HEK293 (cell line): ENCODE data around the gene SKAP1.

Source experiments
- BCL11B ChIP-seq: fragments of 450-650 bp; formaldehyde crosslinking; IDR thresholded peaks from 2 replicates; pipeline ENCODE4 v1.5.1; 2016; ENCODE audit warnings: low read depth, missing biosample characterization, missing genetic modification characterization
- GLIS1 ChIP-seq: fragments of 450-650 bp; formaldehyde crosslinking; IDR thresholded peaks from 2 replicates; pipeline ENCODE4 v1.5.1; 2016; ENCODE audit warnings: missing biosample characterization, missing genetic modification characterization
- IKZF3 ChIP-seq: fragments of 450-650 bp; IDR thresholded peaks from 2 replicates; pipeline ENCODE4 v1.5.0; 2018; ENCODE audit warnings: missing biosample characterization, mild to moderate bottlenecking, missing genetic modification characterization, moderate library complexity
- KLF17 ChIP-seq: fragments of 450-650 bp; formaldehyde crosslinking; IDR thresholded peaks from 2 replicates; pipeline ENCODE4 v1.5.1; 2016; ENCODE audit warnings: missing biosample characterization, missing genetic modification characterization
- MZF1 ChIP-seq: fragments of 450-650 bp; formaldehyde crosslinking; IDR thresholded peaks from 2 replicates; pipeline ENCODE4 v1.5.1; 2017; ENCODE audit warnings: missing biosample characterization, missing genetic modification characterization, borderline replicate concordance
- PATZ1 ChIP-seq: fragments of 450-650 bp; formaldehyde crosslinking; IDR thresholded peaks from 2 replicates; pipeline ENCODE4 v1.5.1; 2016; ENCODE audit warnings: missing biosample characterization, missing genetic modification characterization
- PRDM1 ChIP-seq: fragments of 450-650 bp; formaldehyde crosslinking; IDR thresholded peaks from 2 replicates; pipeline ENCODE4; 2016; ENCODE audit warnings: missing biosample characterization, missing genetic modification characterization
- SP2 ChIP-seq: fragments of 450-650 bp; formaldehyde crosslinking; IDR thresholded peaks from 2 replicates; pipeline ENCODE4 v1.5.1; 2016; ENCODE audit warnings: missing biosample characterization, missing genetic modification characterization
- ZFP3 ChIP-seq: fragments of 450-650 bp; formaldehyde crosslinking; IDR thresholded peaks from 2 replicates; pipeline ENCODE4 v1.5.1; 2016; ENCODE audit warnings: low read depth, missing biosample characterization, missing genetic modification characterization
- ZNF132 ChIP-seq: fragments of 450-650 bp; formaldehyde crosslinking; IDR thresholded peaks from 2 replicates; pipeline ENCODE4 v1.5.1; 2017; ENCODE audit warnings: missing biosample characterization, missing genetic modification characterization, borderline replicate concordance
- ZNF175 ChIP-seq: fragments of 450-650 bp; formaldehyde crosslinking; IDR thresholded peaks from 2 replicates; pipeline ENCODE4 v1.5.1; 2016; ENCODE audit warnings: missing biosample characterization, missing genetic modification characterization
- ZNF248 ChIP-seq: fragments of 450-650 bp; formaldehyde crosslinking; IDR thresholded peaks from 2 replicates; pipeline ENCODE4 v1.5.1; 2017; ENCODE audit warnings: missing biosample characterization, missing genetic modification characterization
- ZNF354C ChIP-seq: fragments of 450-650 bp; formaldehyde crosslinking; IDR thresholded peaks from 2 replicates; pipeline ENCODE4 v1.5.1; 2016; ENCODE audit warnings: missing biosample characterization, missing genetic modification characterization, low read depth, borderline replicate concordance
- ZNF362 ChIP-seq: fragments of 450-650 bp; formaldehyde crosslinking; IDR thresholded peaks from 2 replicates; pipeline ENCODE4 v1.5.1; 2016; ENCODE audit warnings: missing biosample characterization, missing genetic modification characterization
- ZNF629 ChIP-seq: fragments of 450-650 bp; formaldehyde crosslinking; IDR thresholded peaks from 2 replicates; pipeline ENCODE4 v1.5.1; 2017; ENCODE audit warnings: missing biosample characterization, missing genetic modification characterization
- ZNF645 ChIP-seq: fragments of 450-650 bp; formaldehyde crosslinking; IDR thresholded peaks from 2 replicates; pipeline ENCODE4; 2016; ENCODE audit warnings: missing biosample characterization, missing genetic modification characterization
- ZNF654 ChIP-seq: fragments of 450-650 bp; formaldehyde crosslinking; IDR thresholded peaks from 2 replicates; pipeline ENCODE4 v1.5.1; 2016; ENCODE audit warnings: low read depth, missing biosample characterization, missing genetic modification characterization
- ZNF660 ChIP-seq: fragments of 450-650 bp; IDR thresholded peaks from 2 replicates; pipeline ENCODE4 v1.5.1; 2018; ENCODE audit warnings: missing biosample characterization, mild to moderate bottlenecking, missing genetic modification characterization
- ZNF677 ChIP-seq: fragments of 450-650 bp; IDR thresholded peaks from 2 replicates; pipeline ENCODE4 v1.5.0; 2018; ENCODE audit warnings: missing biosample characterization, mild to moderate bottlenecking, missing genetic modification characterization, moderate library complexity
- ZNF76 ChIP-seq: fragments of 450-650 bp; formaldehyde crosslinking; IDR thresholded peaks from 2 replicates; pipeline ENCODE4; 2016; ENCODE audit warnings: low read depth, missing biosample characterization, missing genetic modification characterization, borderline replicate concordance
- ZNF785 ChIP-seq: fragments of 450-650 bp; formaldehyde crosslinking; IDR thresholded peaks from 2 replicates; pipeline ENCODE4 v1.5.1; 2016; ENCODE audit warnings: missing biosample characterization, missing genetic modification characterization
- ZXDB ChIP-seq: fragments of 450-650 bp; formaldehyde crosslinking; IDR thresholded peaks from 2 replicates; pipeline ENCODE4 v1.5.1; 2016; ENCODE audit warnings: missing biosample characterization, missing genetic modification characterization
- TF ChIP-seq, protein P1 (sequence below): fragments of 450-650 bp; formaldehyde crosslinking; IDR thresholded peaks from 2 replicates; pipeline ENCODE4 v1.5.1; 2016; ENCODE audit warnings: missing biosample characterization, missing genetic modification characterization
- TF ChIP-seq, protein P2 (sequence below): fragments of 450-650 bp; formaldehyde crosslinking; IDR thresholded peaks from 2 replicates; pipeline ENCODE4 v1.5.1; 2016; ENCODE audit warnings: missing biosample characterization, missing genetic modification characterization
- TF ChIP-seq, protein P3 (sequence below): fragments of 450-650 bp; formaldehyde crosslinking; conservative IDR thresholded peaks from 2 replicates; pipeline ENCODE4 v1.5.1; 2016; ENCODE audit warnings: low read depth, missing biosample characterization, missing genetic modification characterization
- TF ChIP-seq, protein P4 (sequence below): fragments of 450-650 bp; formaldehyde crosslinking; IDR thresholded peaks from 2 replicates; pipeline ENCODE4 v1.5.1; 2016; ENCODE audit warnings: missing biosample characterization, missing genetic modification characterization

Gene SKAP1

DNA sequence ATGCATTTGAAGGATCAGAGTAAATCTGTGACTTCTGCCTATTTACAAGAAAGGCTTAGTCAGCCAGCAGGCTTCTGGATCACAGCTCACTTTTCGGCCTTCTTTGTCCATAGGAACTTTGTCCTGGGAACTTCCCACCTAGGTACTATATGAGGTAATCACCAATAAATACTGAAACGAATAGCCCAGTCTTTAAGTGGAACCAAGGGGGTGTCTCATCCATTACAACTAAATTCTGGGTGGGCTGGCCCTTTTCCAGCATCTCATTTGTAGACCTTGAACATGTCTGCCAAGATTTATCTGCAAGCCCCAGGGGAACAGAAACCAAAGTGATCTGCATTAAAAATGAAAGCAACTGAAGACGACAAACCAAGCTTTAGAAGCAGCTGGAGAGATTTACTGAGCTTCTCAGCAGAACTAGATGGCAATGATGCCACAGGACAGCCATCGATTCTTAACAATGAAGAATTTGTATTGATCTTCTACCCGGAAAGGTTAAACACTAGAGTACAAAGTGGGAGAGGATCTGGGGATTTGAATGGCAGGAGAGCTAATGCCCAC lies 267.0 kb downstream of the SKAP1 start (continued):
- TF ChIP-seq ZXDB (tag by site-specific recombination) (no peak), KLF17 (tag by site-specific recombination) (no peak), ZFP3 (tag by site-specific recombination) (no peak), BCL11B (tag by site-specific recombination) (no peak), ZNF175 (tag by site-specific recombination) (no peak), ZNF76 (tag by site-specific recombination) (no peak), ZNF354C (tag by site-specific recombination) (no peak), ZNF248 (tag by site-specific recombination) (no peak), ZNF677 (tag by site-specific recombination) (no peak), ZNF629 (peak; percentile 69), ZNF785 (tag by site-specific recombination) (no peak), ZNF132 (tag by site-specific recombination) (no peak), ZNF645 (tag by site-specific recombination) (no peak), SP2 (no peak), ZNF654 (tag by site-specific recombination) (no peak), GLIS1 (tag by site-specific recombination) (peak; percentile 91), PRDM1 (tag by site-specific recombination) (no peak), ZNF362 (no peak), MZF1 (tag by site-specific recombination) (peak; percentile 59; the same call in 1 of the 2 replicates), IKZF3 (tag by site-specific recombination) (peak; percentile 94), ZNF660 (no peak; the same call in 1 of the 2 replicates), PATZ1 (tag by site-specific recombination) (peak; percentile 60)
- TF ChIP-seq, protein P1, sequence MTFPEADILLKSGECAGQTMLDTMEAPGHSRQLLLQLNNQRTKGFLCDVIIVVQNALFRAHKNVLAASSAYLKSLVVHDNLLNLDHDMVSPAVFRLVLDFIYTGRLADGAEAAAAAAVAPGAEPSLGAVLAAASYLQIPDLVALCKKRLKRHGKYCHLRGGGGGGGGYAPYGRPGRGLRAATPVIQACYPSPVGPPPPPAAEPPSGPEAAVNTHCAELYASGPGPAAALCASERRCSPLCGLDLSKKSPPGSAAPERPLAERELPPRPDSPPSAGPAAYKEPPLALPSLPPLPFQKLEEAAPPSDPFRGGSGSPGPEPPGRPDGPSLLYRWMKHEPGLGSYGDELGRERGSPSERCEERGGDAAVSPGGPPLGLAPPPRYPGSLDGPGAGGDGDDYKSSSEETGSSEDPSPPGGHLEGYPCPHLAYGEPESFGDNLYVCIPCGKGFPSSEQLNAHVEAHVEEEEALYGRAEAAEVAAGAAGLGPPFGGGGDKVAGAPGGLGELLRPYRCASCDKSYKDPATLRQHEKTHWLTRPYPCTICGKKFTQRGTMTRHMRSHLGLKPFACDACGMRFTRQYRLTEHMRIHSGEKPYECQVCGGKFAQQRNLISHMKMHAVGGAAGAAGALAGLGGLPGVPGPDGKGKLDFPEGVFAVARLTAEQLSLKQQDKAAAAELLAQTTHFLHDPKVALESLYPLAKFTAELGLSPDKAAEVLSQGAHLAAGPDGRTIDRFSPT: no peak
- TF ChIP-seq, protein P2, sequence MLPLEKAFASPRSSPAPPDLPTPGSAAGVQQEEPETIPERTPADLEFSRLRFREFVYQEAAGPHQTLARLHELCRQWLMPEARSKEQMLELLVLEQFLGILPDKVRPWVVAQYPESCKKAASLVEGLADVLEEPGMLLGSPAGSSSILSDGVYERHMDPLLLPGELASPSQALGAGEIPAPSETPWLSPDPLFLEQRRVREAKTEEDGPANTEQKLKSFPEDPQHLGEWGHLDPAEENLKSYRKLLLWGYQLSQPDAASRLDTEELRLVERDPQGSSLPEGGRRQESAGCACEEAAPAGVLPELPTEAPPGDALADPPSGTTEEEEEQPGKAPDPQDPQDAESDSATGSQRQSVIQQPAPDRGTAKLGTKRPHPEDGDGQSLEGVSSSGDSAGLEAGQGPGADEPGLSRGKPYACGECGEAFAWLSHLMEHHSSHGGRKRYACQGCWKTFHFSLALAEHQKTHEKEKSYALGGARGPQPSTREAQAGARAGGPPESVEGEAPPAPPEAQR (tag by site-specific recombination): no peak
- TF ChIP-seq, protein P3, sequence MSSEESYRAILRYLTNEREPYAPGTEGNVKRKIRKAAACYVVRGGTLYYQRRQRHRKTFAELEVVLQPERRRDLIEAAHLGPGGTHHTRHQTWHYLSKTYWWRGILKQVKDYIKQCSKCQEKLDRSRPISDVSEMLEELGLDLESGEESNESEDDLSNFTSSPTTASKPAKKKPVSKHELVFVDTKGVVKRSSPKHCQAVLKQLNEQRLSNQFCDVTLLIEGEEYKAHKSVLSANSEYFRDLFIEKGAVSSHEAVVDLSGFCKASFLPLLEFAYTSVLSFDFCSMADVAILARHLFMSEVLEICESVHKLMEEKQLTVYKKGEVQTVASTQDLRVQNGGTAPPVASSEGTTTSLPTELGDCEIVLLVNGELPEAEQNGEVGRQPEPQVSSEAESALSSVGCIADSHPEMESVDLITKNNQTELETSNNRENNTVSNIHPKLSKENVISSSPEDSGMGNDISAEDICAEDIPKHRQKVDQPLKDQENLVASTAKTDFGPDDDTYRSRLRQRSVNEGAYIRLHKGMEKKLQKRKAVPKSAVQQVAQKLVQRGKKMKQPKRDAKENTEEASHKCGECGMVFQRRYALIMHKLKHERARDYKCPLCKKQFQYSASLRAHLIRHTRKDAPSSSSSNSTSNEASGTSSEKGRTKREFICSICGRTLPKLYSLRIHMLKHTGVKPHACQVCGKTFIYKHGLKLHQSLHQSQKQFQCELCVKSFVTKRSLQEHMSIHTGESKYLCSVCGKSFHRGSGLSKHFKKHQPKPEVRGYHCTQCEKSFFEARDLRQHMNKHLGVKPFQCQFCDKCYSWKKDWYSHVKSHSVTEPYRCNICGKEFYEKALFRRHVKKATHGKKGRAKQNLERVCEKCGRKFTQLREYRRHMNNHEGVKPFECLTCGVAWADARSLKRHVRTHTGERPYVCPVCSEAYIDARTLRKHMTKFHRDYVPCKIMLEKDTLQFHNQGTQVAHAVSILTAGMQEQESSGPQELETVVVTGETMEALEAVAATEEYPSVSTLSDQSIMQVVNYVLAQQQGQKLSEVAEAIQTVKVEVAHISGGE (tag by site-specific recombination): no peak
- TF ChIP-seq, protein P4, sequence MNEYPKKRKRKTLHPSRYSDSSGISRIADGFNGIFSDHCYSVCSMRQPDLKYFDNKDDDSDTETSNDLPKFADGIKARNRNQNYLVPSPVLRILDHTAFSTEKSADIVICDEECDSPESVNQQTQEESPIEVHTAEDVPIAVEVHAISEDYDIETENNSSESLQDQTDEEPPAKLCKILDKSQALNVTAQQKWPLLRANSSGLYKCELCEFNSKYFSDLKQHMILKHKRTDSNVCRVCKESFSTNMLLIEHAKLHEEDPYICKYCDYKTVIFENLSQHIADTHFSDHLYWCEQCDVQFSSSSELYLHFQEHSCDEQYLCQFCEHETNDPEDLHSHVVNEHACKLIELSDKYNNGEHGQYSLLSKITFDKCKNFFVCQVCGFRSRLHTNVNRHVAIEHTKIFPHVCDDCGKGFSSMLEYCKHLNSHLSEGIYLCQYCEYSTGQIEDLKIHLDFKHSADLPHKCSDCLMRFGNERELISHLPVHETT (tag by site-specific recombination): no peak
